Body of pancreas (tissue), 4 donors: ENCODE data around the gene SEC14L1. TPM values are rescaled to one million over a fixed set of nuclear protein-coding genes. Genes with fewer than 3 reads are reported as not detected.

ENCODE experiments used
- ATAC-seq: fragments of 150-250 bp; one replicate; pipeline ENCODE4 v1.9.1; 2016
- DNase-seq, 4 donors: peaks; one replicate each; pipeline ENCODE4 v3.0.0-alpha.2; 2019
- H3K27ac ChIP-seq, 4 donors: fragments of 200-600 bp; sonication (generic); 1 replicate in 3 of 4; 2 replicates in 1 of 4; pipeline versions ENCODE4 v1.5.1 to v1.6.1; 2016 to 2019; ENCODE audit warnings: mild to moderate bottlenecking in 1 of 4, mixed read lengths in 1 of 4, moderate library complexity in 1 of 4
- H3K27me3 ChIP-seq, 2 donors: fragments of 200-600 bp; sonication (generic); one replicate each; pipeline ENCODE4 v1.6.0; 2016; ENCODE audit warnings: mild to moderate bottlenecking in 1 of 2
- H3K36me3 ChIP-seq, 2 donors: fragments of 200-600 bp; sonication (generic); replicated peaks in 1 of 2; 2 replicates each; pipeline ENCODE4 v1.5.1; 2016; ENCODE audit warnings: low read depth in 2 of 2; ENCODE audit not compliant: insufficient read depth in 1 of 2
- H3K4me1 ChIP-seq: fragments of 200-600 bp; sonication (generic); one replicate; pipeline ENCODE4 v1.6.0; 2016
- H3K4me3 ChIP-seq, 2 donors: fragments of 200-600 bp; sonication (generic); 1 replicate in 1 of 2; 2 replicates in 1 of 2; pipeline ENCODE4 v1.5.1; 2016 to 2019
- H3K9me3 ChIP-seq, 3 donors: fragments of 200-600 bp; sonication (generic); 1 replicate in 2 of 3; 2 replicates in 1 of 3; pipeline ENCODE4 v1.5.1; 2016
- POLR2A ChIP-seq, 3 donors: fragments of 450-650 bp; IDR thresholded peaks; one replicate each; pipeline ENCODE4 v1.6.1; 2016; ENCODE audit warnings: antibody characterized with exemption in 3 of 3, mild to moderate bottlenecking in 2 of 3
- whole genome bisulfite sequencing, 2 donors: methylation state at CpG; one replicate each; pipeline ENCODE4 v1.1.5; 2017; 5-methylcytosine and 5-hydroxymethylcytosine counted together
- intact Hi-C: fragments of 100-400 bp; cut with DNase I; formaldehyde crosslinking; loops from one replicate; pipeline ENCODE4 v1.15.1; 2023
- total RNA-seq, 2 donors: library from RNA; depleted of rRNA; stranded (reverse); fragments of >200 nt; gene quantifications; one replicate each; pipeline ENCODE4 v1.1.0, GENCODE V29; 2016
- TF ChIP-seq, protein P1 (sequence below), 7 experiments: fragments of 450-650 bp in 4 of 7; fragments of 200-600 bp in 3 of 7; sonication (generic) in 3 of 7; IDR thresholded peaks; one replicate each; pipeline ENCODE4 v1.5.1; 2016 to 2019; ENCODE audit warnings: antibody characterized with exemption in 7 of 7

Gene SEC14L1
- total RNA-seq, 2 donors from 2014 or later: 22.1 to 36.8 TPM

DNA sequence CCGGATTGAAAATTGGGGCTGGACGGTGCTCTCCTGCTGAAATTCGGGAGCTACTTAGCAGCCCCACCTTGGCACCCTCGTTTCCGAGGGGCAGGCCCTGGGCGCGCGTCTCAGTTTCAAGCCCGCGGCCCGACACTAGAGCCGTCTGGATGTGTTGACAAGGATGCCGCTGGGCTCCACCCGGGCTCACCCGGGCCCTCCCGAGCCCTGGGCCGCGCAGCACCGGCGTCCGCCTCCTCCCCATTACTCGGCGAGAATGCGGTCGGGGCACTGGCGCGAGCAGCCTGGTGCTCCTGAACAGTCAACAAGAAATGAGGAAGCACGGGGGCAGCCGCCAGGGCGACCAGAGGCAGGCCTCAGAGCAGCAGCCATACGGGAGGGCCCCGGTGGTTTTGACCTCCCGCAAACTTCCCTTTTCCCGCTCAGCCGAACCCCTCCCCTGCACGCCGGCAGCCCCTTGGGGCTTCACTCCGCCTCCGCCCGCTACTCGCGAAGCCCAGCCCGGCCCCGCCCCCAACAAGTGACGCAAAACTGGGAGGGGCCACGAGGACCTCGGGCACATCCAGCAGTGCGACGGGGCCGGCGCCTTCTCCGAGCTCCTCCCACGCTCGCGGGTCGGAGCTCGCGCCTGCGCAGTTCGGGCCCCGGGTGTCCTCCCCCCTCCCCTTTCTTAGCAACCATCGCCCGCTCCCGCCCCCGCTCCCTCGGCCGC, 447 bp upstream of the SEC14L1 start:
- WGBS, 2 donors: 0 to 1% methylated on average over 9 to 53 of the region's 67 CpGs
- intact Hi-C loops: loop anchor here (10.0 kb wide), 1 partner anchor 46 kb away; no protein-coding TSS in a partner anchor
- H3K4me1 ChIP-seq: peaks cover 43% of the 10 kb centered on the region

DNA sequence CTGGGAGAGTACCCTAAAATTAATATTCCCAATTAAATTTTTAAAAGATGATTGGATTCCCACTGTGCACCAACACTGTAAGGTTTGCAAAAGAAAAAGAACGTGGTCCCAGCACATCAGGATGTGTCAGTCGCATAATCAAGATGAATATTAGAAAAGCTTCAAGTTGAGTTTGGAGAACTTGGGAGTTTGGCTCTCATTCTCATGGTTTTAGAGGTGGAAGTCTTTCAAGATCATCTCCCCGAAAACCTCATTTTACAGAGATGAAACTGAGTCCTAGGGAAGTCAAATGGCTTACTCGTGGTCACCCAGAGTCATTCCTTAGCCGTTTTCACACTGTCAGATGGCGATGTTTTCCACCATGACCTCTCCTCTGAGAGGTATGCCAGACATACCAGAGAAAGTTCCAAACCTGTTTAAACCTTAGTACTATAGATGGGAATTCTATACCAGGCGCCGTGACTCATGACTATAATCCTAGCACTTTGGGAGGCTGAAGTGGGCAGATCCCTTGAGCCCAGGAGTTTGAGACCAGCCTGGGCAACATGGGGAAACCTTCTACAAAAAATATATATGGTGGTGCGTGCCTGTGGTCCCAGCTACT, 1.2 kb downstream of the SEC14L1 start:
- intact Hi-C loops: loop anchor here (10.0 kb wide), 1 partner anchor 47 kb away; no protein-coding TSS in a partner anchor
- H3K27me3 ChIP-seq: no peaks in the 10 kb centered on the region
- H3K9me3 ChIP-seq: no peaks in the 10 kb centered on the region
- H3K27ac ChIP-seq: peak overlapping the region; percentile 84 to 97 (median 92)
- no peak for TF ChIP-seq POLR2A (IDR thresholded peaks at IDR 0.05)
- TF ChIP-seq, protein P1, sequence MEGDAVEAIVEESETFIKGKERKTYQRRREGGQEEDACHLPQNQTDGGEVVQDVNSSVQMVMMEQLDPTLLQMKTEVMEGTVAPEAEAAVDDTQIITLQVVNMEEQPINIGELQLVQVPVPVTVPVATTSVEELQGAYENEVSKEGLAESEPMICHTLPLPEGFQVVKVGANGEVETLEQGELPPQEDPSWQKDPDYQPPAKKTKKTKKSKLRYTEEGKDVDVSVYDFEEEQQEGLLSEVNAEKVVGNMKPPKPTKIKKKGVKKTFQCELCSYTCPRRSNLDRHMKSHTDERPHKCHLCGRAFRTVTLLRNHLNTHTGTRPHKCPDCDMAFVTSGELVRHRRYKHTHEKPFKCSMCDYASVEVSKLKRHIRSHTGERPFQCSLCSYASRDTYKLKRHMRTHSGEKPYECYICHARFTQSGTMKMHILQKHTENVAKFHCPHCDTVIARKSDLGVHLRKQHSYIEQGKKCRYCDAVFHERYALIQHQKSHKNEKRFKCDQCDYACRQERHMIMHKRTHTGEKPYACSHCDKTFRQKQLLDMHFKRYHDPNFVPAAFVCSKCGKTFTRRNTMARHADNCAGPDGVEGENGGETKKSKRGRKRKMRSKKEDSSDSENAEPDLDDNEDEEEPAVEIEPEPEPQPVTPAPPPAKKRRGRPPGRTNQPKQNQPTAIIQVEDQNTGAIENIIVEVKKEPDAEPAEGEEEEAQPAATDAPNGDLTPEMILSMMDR (IDR thresholded peaks at IDR 0.05): no peak
- no peak for ATAC-seq
- H3K36me3 ChIP-seq: no peaks in the 10 kb centered on the region
- DNase-seq: no peak
- peaks cover 53% of the 10 kb centered on the region for H3K4me1 ChIP-seq
- 60 to 79% methylated on average over 9 of the region's 9 CpGs for whole genome bisulfite sequencing, 2 donors
- H3K4me3 ChIP-seq: peak overlapping the region in 1 of 2 donors; percentile 73

More for the DNA sequence above, 447 bp upstream of the SEC14L1 start:
- ATAC-seq (peak; percentile 95), DNase-seq (peak; percentile 99 to 100 (median 100))
- H3K27ac ChIP-seq: peak overlapping the region; percentile 84 to 97 (median 92)
- no peaks in the 10 kb centered on the region for H3K9me3 ChIP-seq
- H3K4me3 ChIP-seq: peak overlapping the region; percentile 28 to 85
- no peaks in the 10 kb centered on the region for H3K36me3 ChIP-seq
- TF ChIP-seq, protein P1 (IDR thresholded peaks at IDR 0.05): peak in 3 of 7 experiments; percentile 20 to 26 (median 26)
- peak; percentile 94 to 98 (median 97) for TF ChIP-seq POLR2A (IDR thresholded peaks at IDR 0.05)
- H3K27me3 ChIP-seq: no peaks in the 10 kb centered on the region

DNA sequence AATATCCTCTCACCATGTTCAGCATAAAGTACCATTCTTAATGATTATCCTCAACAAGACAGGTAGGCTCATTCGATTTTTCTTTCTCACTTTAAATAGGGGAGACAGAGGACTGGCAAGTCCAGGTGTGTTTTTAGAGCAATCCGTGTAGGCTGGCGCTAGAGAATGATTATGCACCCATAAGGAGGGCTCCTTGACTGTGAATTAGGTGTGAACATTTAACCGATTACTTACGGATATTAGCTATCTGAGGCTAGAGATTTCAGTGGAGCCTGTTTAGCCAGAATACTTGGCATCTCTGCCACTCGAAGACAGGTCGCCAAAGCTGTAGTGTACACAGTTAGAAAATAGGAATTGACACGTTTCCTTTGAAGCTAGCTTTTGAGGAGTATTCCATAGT, 1.9 kb downstream of the SEC14L1 start:
- WGBS, 2 donors: 24 to 31% methylated on average over 8 of the region's 8 CpGs
- intact Hi-C loops: loop anchor here (10.0 kb wide), 1 partner anchor 48 kb away; no protein-coding TSS in a partner anchor
- DNase-seq (no peak), ATAC-seq (no peak)
- TF ChIP-seq, protein P1 (IDR thresholded peaks at IDR 0.05): no peak
- no peaks in the 10 kb centered on the region for H3K27me3 ChIP-seq
- H3K4me3 ChIP-seq: no peak overlapping the region
- H3K4me1 ChIP-seq: peaks cover 57% of the 10 kb centered on the region
- H3K27ac ChIP-seq: peak overlapping the region; percentile 6 to 97 (median 59)
- no peaks in the 10 kb centered on the region for H3K36me3 ChIP-seq
- no peaks in the 10 kb centered on the region for H3K9me3 ChIP-seq

DNA sequence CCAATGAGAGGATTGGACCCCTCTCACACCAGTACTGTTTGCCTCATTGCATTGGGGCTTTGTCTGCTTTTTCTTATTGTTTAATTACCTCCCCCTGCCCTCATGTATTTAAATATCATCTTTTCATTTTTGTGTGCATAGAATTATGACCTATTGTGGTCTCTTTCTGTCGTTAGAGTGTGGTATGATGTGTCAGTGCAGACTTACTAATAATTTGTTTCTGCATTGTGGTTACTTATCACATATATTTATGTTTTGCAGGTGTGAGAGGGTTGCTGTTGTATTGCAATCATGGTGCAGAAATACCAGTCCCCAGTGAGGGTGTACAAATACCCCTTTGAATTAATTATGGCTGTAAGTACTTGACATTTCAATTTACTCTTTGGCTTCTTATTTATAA, 2.5 kb downstream of the SEC14L1 start:
- peaks cover 63% of the 10 kb centered on the region for H3K4me1 ChIP-seq

More for the DNA sequence above, 2.5 kb downstream of the SEC14L1 start:
- H3K36me3 ChIP-seq: no peaks in the 10 kb centered on the region
- no peak for DNase-seq
- H3K27me3 ChIP-seq: no peaks in the 10 kb centered on the region
- TF ChIP-seq, protein P1 (IDR thresholded peaks at IDR 0.05): no peak
- no peak for TF ChIP-seq POLR2A (IDR thresholded peaks at IDR 0.05)
- no peaks in the 10 kb centered on the region for H3K9me3 ChIP-seq
- H3K27ac ChIP-seq: peak overlapping the region in 3 of 4 donors; percentile 6 to 97 (median 25)
- H3K4me3 ChIP-seq: no peak overlapping the region
- no peak for ATAC-seq
- intact Hi-C loops: loop anchor here (10.0 kb wide), 1 partner anchor 49 kb away; no protein-coding TSS in a partner anchor
- 44% methylated on average over 1 of the region's 1 CpG for WGBS, 2 donors
